ENCODE results near the gene OPRM1.

OPRM1 gene

GRCh38 chr6:154080461-154081189, 41.6 kb downstream of the OPRM1 start:
- DNase-seq (ENCODE audit: low read depth) = no peak

- DNase-seq (ENCODE audit: low read depth) = no peak
Measured at GRCh38 chr6:154086510-154086909, 47.5 kb downstream of the OPRM1 start.

GRCh38 chr6:154092326-154092962, 53.4 kb downstream of the OPRM1 start:
- DNase-seq (ENCODE audit: low read depth) = no peak

- no peak for DNase-seq (ENCODE audit: low read depth)
Measured at GRCh38 chr6:154093231-154094044, 54.4 kb downstream of the OPRM1 start.

GRCh38 chr6:154095571-154095970, 56.5 kb downstream of the OPRM1 start:
- no peak for DNase-seq (ENCODE audit: low read depth)

- no peak for DNase-seq (ENCODE audit: low read depth)
Measured at GRCh38 chr6:154096316-154096715, 57.3 kb downstream of the OPRM1 start.

- DNase-seq (ENCODE audit: low read depth) = no peak
Measured at GRCh38 chr6:154096834-154097233, 57.8 kb downstream of the OPRM1 start.

GRCh38 chr6:154099211-154099610, 60.2 kb downstream of the OPRM1 start:
- no peak for DNase-seq (ENCODE audit: low read depth)

- DNase-seq (ENCODE audit: low read depth) = no peak
Measured at GRCh38 chr6:154106251-154106650, 67.2 kb downstream of the OPRM1 start.

- no peak for DNase-seq (ENCODE audit: low read depth)
Measured at GRCh38 chr6:154111025-154111424, 72.0 kb downstream of the OPRM1 start.

GRCh38 chr6:154112181-154112809, 73.3 kb downstream of the OPRM1 start:
- DNase-seq (ENCODE audit: low read depth) = no peak

- no peak for DNase-seq (ENCODE audit: low read depth)
Measured at GRCh38 chr6:154113392-154113791, 74.4 kb downstream of the OPRM1 start.

- DNase-seq (ENCODE audit: low read depth) = no peak
Measured at GRCh38 chr6:154117485-154117884, 78.4 kb downstream of the OPRM1 start.

- no peak for DNase-seq (ENCODE audit: low read depth)
Measured at GRCh38 chr6:154122195-154122925, 83.3 kb downstream of the OPRM1 start.

GRCh38 chr6:154123155-154123956, 84.3 kb downstream of the OPRM1 start:
- DNase-seq (ENCODE audit: low read depth) = no peak

- DNase-seq (ENCODE audit: low read depth) = no peak
Measured at GRCh38 chr6:154125421-154125820, 86.4 kb downstream of the OPRM1 start.

- DNase-seq (ENCODE audit: low read depth) = no peak
Measured at GRCh38 chr6:154127657-154128056, 88.6 kb downstream of the OPRM1 start.

GRCh38 chr6:154134471-154135147, 95.6 kb downstream of the OPRM1 start:
- DNase-seq (ENCODE audit: low read depth) = no peak

- DNase-seq (ENCODE audit: low read depth) = no peak
Measured at GRCh38 chr6:154138793-154139192, 99.8 kb downstream of the OPRM1 start.

- DNase-seq (ENCODE audit: low read depth) = no peak
Measured at GRCh38 chr6:154139892-154140291, 100.9 kb downstream of the OPRM1 start.
